ENCODE measurements around the gene ACP6.

ACP6 gene

DNA sequence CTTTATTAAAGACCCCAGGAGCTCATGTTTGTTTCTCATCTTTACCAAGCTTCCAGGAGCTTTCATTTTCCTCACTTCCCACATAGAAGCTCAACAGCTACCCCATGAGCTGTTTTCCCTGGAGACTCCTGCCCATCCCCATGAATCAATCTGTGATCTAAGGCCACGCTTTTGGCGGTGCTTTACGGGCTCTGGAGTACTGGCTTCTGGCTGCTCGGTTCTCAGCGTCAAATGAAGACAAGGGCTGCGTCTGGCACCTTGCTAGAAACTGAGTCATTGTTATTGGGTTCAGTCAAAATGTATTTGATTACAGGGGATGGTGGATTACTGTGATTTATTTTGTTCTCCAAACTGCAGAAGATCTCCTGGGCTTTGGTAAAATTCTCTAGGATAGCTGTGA is 39.9 kb downstream of the ACP6 start:
- TF ChIP-seq ZFP30 (CRISPR knock-in tag; IDR thresholded peaks at IDR 0.05) (no peak), ZNF565 (CRISPR knock-in tag; conservative IDR thresholded peaks at IDR 0.05; ENCODE audit: low read depth) (no peak)
- no peak for ATAC-seq

- TF ChIP-seq ZNF8 (CRISPR knock-in tag; IDR thresholded peaks at IDR 0.05) = no peak
These were observed 40.3 kb downstream of the ACP6 start for GRCh38 chr1:147630022-147630421.

DNA sequence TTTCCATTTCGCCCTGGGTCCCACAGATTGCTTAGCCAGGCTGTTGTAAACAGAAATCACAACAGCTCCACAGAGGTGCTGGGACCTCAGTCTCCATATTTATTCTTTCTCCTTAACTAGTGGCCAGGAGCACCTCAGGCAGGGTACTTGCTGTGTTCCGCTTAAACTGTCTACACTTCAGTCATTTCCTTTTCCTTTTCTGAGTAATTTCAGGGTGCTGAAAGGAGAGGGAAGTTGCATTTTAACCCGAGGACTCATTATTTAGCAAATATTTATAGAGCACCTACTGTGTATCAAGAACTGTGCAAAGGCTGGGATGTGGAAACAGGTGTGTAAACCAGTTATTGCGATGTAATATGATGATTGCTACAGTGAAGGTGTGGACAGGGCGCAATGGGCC is 41.9 kb downstream of the ACP6 start:
- TF ChIP-seq GLIS3 (CRISPR knock-in tag; IDR thresholded peaks at IDR 0.05) (no peak), ESRRG (CRISPR knock-in tag; IDR thresholded peaks at IDR 0.05) (no peak), ZFP3 (CRISPR knock-in tag; IDR thresholded peaks at IDR 0.05) (no peak), TSHZ2 (CRISPR knock-in tag; IDR thresholded peaks at IDR 0.05) (no peak), ZNF565 (CRISPR knock-in tag; conservative IDR thresholded peaks at IDR 0.05; ENCODE audit: low read depth) (no peak), PATZ1 (CRISPR knock-in tag; IDR thresholded peaks at IDR 0.05; ENCODE audit: borderline replicate concordance) (no peak)
- TF ChIP-seq, protein P1, sequence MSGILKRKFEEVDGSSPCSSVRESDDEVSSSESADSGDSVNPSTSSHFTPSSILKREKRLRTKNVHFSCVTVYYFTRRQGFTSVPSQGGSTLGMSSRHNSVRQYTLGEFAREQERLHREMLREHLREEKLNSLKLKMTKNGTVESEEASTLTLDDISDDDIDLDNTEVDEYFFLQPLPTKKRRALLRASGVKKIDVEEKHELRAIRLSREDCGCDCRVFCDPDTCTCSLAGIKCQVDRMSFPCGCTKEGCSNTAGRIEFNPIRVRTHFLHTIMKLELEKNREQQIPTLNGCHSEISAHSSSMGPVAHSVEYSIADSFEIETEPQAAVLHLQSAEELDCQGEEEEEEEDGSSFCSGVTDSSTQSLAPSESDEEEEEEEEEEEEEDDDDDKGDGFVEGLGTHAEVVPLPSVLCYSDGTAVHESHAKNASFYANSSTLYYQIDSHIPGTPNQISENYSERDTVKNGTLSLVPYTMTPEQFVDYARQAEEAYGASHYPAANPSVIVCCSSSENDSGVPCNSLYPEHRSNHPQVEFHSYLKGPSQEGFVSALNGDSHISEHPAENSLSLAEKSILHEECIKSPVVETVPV (CRISPR knock-in tag; IDR thresholded peaks at IDR 0.05) = no peak
- no peak for ATAC-seq

More at GRCh38 chr1:147630022-147630421, 40.3 kb downstream of the ACP6 start:
- no peak for ATAC-seq

- ATAC-seq = peak; percentile 87
- TF ChIP-seq ZC3H10 (CRISPR knock-in tag; IDR thresholded peaks at IDR 0.05) (no peak), ZFP3 (CRISPR knock-in tag; IDR thresholded peaks at IDR 0.05) (no peak)
These were observed 42.8 kb downstream of the ACP6 start for GRCh38 chr1:147627435-147628110.

GRCh38 chr1:147626739-147627138 is 43.6 kb downstream of the ACP6 start:
- no peak for ATAC-seq
- TF ChIP-seq, protein P1 (CRISPR knock-in tag; IDR thresholded peaks at IDR 0.05) = no peak
- TF ChIP-seq CSDC2 (CRISPR knock-in tag; IDR thresholded peaks at IDR 0.05) = no peak
- TF ChIP-seq TCF4 (CRISPR knock-in tag; IDR thresholded peaks at IDR 0.05; ENCODE audit: borderline replicate concordance) = no peak
- no peak for TF ChIP-seq OSR1 (CRISPR knock-in tag; IDR thresholded peaks at IDR 0.05)
- no peak for TF ChIP-seq TOX (CRISPR knock-in tag; IDR thresholded peaks at IDR 0.05; ENCODE audit: borderline replicate concordance)

- ATAC-seq = no peak
- TF ChIP-seq PATZ1 (CRISPR knock-in tag; IDR thresholded peaks at IDR 0.05; ENCODE audit: borderline replicate concordance) (no peak), ISL1 (CRISPR knock-in tag; IDR thresholded peaks at IDR 0.05) (no peak), ZFP3 (CRISPR knock-in tag; IDR thresholded peaks at IDR 0.05) (no peak), TCF4 (CRISPR knock-in tag; IDR thresholded peaks at IDR 0.05; ENCODE audit: borderline replicate concordance) (no peak), CSDC2 (CRISPR knock-in tag; IDR thresholded peaks at IDR 0.05) (no peak), TSHZ2 (CRISPR knock-in tag; IDR thresholded peaks at IDR 0.05) (no peak), OSR1 (CRISPR knock-in tag; IDR thresholded peaks at IDR 0.05) (no peak), PPARA (CRISPR knock-in tag; IDR thresholded peaks at IDR 0.05; ENCODE audit: borderline replicate concordance) (no peak), ZNF565 (CRISPR knock-in tag; conservative IDR thresholded peaks at IDR 0.05; ENCODE audit: low read depth) (no peak), ZC3H10 (CRISPR knock-in tag; IDR thresholded peaks at IDR 0.05) (no peak)
- TF ChIP-seq, protein P1 (CRISPR knock-in tag; IDR thresholded peaks at IDR 0.05) = no peak
These were observed 44.0 kb downstream of the ACP6 start for GRCh38 chr1:147626291-147626690.

Data from SK-N-SH treated with all-trans-retinoic acid at 6 μM for 48 hours (cell line).